PC-9 (cell line): ENCODE measurements around the gene IL1R2. TPM values are rescaled to one million over a fixed set of nuclear protein-coding genes. Genes with fewer than 3 reads are reported as not detected.

ENCODE experiments used
- BruUV-seq: library from RNA; stranded (reverse); fragments of 400-500 nt; replicated peaks from 2 replicates; lab custom pipeline; 2021; lab: Mats Ljungman, UMichigan
- CTCF ChIA-PET: fragments of 300-600 bp; sonication (Branson Sonifier 250); formaldehyde crosslinking; loops from one replicate; lab custom pipeline; 2022; ENCODE audit warnings: antibody characterized with exemption; lab: Charles Lee
- POLR2A ChIA-PET: fragments of 300-600 bp; sonication (Branson Sonifier 250); formaldehyde crosslinking; loops from one replicate; lab custom pipeline; 2022; ENCODE audit warnings: antibody characterized with exemption; ENCODE audit not compliant: unreplicated experiment; lab: Charles Lee
- DNase-seq, 2 experiments: peaks; one replicate each; pipeline versions ENCODE4 v3.0.0 to v3.0.0-alpha.2; 2015 to 2022; ENCODE audit warnings: mixed read lengths in 1 of 2
- H2AFZ ChIP-seq: fragments of 200-600 bp; sonication (generic); 2 replicates; pipeline ENCODE4 v1.8.1; 2017; ENCODE audit warnings: antibody characterized with exemption
- H3F3A ChIP-seq: fragments of 200-600 bp; sonication (generic); 2 replicates; pipeline ENCODE4 v1.8.1; 2017; ENCODE audit warnings: antibody characterized with exemption, mild to moderate bottlenecking, low read depth; ENCODE audit not compliant: insufficient read depth
- H3K27ac ChIP-seq: fragments of 200-600 bp; sonication (generic); 2 replicates; pipeline ENCODE4 v1.6.1; 2016; ENCODE audit warnings: mixed run types
- H3K27me3 ChIP-seq: fragments of 200-600 bp; sonication (generic); 2 replicates; pipeline ENCODE4 v1.6.1; 2016; ENCODE audit warnings: low read depth, mixed run types; ENCODE audit not compliant: insufficient read depth
- H3K36me3 ChIP-seq: fragments of 200-600 bp; sonication (generic); 2 replicates; pipeline ENCODE4 v1.6.1; 2016; ENCODE audit warnings: low read depth, mixed run types
- H3K4me1 ChIP-seq: fragments of 200-600 bp; sonication (generic); replicated peaks from 2 replicates; pipeline ENCODE4 v1.6.1; 2016; ENCODE audit warnings: mixed run types; ENCODE audit not compliant: insufficient read depth
- H3K4me2 ChIP-seq: fragments of 200-600 bp; sonication (generic); 2 replicates; pipeline ENCODE4 v1.6.1; 2017; ENCODE audit warnings: mixed run types
- H3K4me3 ChIP-seq: fragments of 200-600 bp; sonication (generic); 2 replicates; pipeline ENCODE4 v1.6.1; 2016; ENCODE audit warnings: mixed run types
- H3K79me2 ChIP-seq: fragments of 200-600 bp; sonication (generic); 2 replicates; pipeline ENCODE4 v1.6.1; 2017; ENCODE audit warnings: low read depth, mixed run types
- H3K9me2 ChIP-seq: fragments of 200-600 bp; sonication (generic); 2 replicates; pipeline ENCODE4 v1.8.1; 2017; ENCODE audit warnings: mild to moderate bottlenecking; ENCODE audit not compliant: insufficient read depth
- H3K9me3 ChIP-seq: fragments of 200-600 bp; sonication (generic); 2 replicates; pipeline ENCODE4 v1.8.1; 2016; ENCODE audit warnings: low read depth; ENCODE audit not compliant: insufficient read depth
- H4K20me1 ChIP-seq: fragments of 200-600 bp; sonication (generic); 2 replicates; pipeline ENCODE4 v1.8.1; 2017; ENCODE audit not compliant: insufficient read depth
- EZH2 ChIP-seq: fragments of 200-600 bp; sonication (generic); IDR thresholded peaks from 2 replicates; pipeline ENCODE4 v1.8.0; 2017; ENCODE audit warnings: antibody characterized with exemption, low read depth
- intact Hi-C: fragments of 100-400 bp; cut with micrococcal nuclease; formaldehyde crosslinking; loops from one replicate; pipeline ENCODE4 v1.10.0; 2022; ENCODE audit not compliant: unreplicated experiment
- total RNA-seq: library from RNA; stranded (reverse); gene quantifications from 2 replicates; pipeline ENCODE4 v1.2.3, GENCODE V29; 2021
- TF ChIP-seq, protein P1 (sequence below): fragments of 200-600 bp; sonication (generic); conservative IDR thresholded peaks from 2 replicates; pipeline ENCODE4 v1.6.1; 2017; ENCODE audit warnings: mixed run types, antibody characterized with exemption, mild to moderate bottlenecking, moderate library complexity

The IL1R2 gene
- total RNA-seq, 1 experiment from 2014 or later = 3.8 TPM

GRCh38 chr2:101951296-101951695 is 40.5 kb upstream of the IL1R2 start:
- ChIA-PET POLR2A (no interaction called here), CTCF (no interaction called here)
- H3K4me1 ChIP-seq = no peaks in the 10 kb centered on the region
- no peaks in the 10 kb centered on the region for H3K36me3 ChIP-seq
- H3K27me3 ChIP-seq = no peaks in the 10 kb centered on the region
- no peaks in the 10 kb centered on the region for H3K9me2 ChIP-seq
- H3K27ac ChIP-seq = no peak overlapping the region
- no peak overlapping the region for H2AFZ ChIP-seq
- no peaks in the 10 kb centered on the region for H3F3A ChIP-seq
- TF ChIP-seq, protein P1, sequence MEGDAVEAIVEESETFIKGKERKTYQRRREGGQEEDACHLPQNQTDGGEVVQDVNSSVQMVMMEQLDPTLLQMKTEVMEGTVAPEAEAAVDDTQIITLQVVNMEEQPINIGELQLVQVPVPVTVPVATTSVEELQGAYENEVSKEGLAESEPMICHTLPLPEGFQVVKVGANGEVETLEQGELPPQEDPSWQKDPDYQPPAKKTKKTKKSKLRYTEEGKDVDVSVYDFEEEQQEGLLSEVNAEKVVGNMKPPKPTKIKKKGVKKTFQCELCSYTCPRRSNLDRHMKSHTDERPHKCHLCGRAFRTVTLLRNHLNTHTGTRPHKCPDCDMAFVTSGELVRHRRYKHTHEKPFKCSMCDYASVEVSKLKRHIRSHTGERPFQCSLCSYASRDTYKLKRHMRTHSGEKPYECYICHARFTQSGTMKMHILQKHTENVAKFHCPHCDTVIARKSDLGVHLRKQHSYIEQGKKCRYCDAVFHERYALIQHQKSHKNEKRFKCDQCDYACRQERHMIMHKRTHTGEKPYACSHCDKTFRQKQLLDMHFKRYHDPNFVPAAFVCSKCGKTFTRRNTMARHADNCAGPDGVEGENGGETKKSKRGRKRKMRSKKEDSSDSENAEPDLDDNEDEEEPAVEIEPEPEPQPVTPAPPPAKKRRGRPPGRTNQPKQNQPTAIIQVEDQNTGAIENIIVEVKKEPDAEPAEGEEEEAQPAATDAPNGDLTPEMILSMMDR = no peak
- no peak for TF ChIP-seq EZH2
- no peaks in the 10 kb centered on the region for H3K79me2 ChIP-seq
- no peak for DNase-seq
- BruUV-seq = no TSS peak
- intact Hi-C loops = no loop called here
- no peak overlapping the region for H3K4me2 ChIP-seq
- H3K4me3 ChIP-seq = no peak overlapping the region
- no peaks in the 10 kb centered on the region for H4K20me1 ChIP-seq
- H3K9me3 ChIP-seq = peaks cover 7% of the 10 kb centered on the region; the same call in 1 of the 2 replicates

- Histone ChIP-seq H3K79me2 (no peaks in the 10 kb centered on the region), H3K9me3 (peaks cover 7% of the 10 kb centered on the region), H3K9me2 (no peaks in the 10 kb centered on the region), H3K4me2 (no peak overlapping the region), H3K36me3 (no peaks in the 10 kb centered on the region), H4K20me1 (no peaks in the 10 kb centered on the region), H3K27me3 (no peaks in the 10 kb centered on the region), H3K4me1 (no peaks in the 10 kb centered on the region), H3K27ac (no peak overlapping the region), H3K4me3 (no peak overlapping the region), H3F3A (no peaks in the 10 kb centered on the region), H2AFZ (no peak overlapping the region)
- TF ChIP-seq, protein P1 = no peak
- TF ChIP-seq EZH2 = no peak
- BruUV-seq = no TSS peak
- intact Hi-C loops = no loop called here
- no peak for DNase-seq
- ChIA-PET CTCF (no interaction called here), POLR2A (no interaction called here)
Observed at GRCh38 chr2:101952551-101952950, 39.2 kb upstream of the IL1R2 start.

DNA sequence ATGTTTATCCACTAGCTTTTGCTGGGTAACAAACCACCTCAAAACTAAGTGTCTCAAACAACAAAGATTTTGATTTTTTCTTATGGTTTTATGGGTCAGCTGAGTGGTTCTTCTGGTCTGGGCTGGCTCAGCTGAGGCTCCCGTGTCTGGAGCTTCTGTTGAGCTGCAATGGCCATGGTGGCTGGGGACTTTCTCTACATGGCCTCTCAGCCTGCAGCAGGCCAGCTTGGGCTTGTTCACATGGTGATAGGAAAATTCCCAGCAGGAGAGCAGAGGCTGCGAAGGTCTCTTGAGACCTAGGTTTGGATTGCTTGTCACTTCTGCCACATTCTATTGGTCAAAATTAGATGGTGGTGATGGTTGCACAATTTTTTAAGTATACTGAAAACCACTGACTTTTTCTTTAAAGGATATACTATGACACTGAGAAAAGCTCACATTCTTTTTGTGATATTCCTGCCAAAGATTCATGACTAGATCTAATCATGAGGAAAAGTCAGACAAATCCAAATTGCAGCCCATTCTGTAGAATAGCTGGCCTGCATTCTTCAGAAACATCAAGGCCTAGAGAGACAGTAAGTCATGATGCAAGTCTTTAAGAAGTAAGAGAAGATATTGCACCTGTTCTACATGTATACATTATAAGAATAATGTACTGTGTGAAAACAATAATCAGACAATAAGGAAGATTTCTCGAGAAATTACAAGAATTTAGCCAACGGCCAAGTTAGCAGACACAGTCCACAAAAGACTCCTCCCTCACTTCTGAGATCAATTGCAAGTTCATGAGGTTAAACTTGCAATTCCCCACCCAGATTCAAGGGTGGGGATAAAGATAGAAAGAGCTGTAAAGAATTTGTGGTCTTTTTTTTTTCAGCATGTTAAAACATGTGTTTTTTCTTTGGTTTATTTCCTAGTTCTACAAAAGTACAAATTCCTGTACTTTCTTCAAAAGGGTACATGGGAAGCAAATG is 35.0 kb upstream of the IL1R2 start:
- no peaks in the 10 kb centered on the region for H3K36me3 ChIP-seq
- TF ChIP-seq, protein P1 = no peak
- no peak for TF ChIP-seq EZH2
- H2AFZ ChIP-seq = no peak overlapping the region
- H3K4me1 ChIP-seq = no peaks in the 10 kb centered on the region
- no TSS peak for BruUV-seq
- H3K9me3 ChIP-seq = peaks cover 7% of the 10 kb centered on the region; the same call in 1 of the 2 replicates
- H3K9me2 ChIP-seq = no peaks in the 10 kb centered on the region
- H3F3A ChIP-seq = no peaks in the 10 kb centered on the region
- ChIA-PET POLR2A (no interaction called here), CTCF (no interaction called here)
- no peaks in the 10 kb centered on the region for H3K27me3 ChIP-seq
- H3K4me2 ChIP-seq = no peak overlapping the region
- H3K4me3 ChIP-seq = no peak overlapping the region
- intact Hi-C loops = no loop called here
- no peaks in the 10 kb centered on the region for H4K20me1 ChIP-seq
- no peak overlapping the region for H3K27ac ChIP-seq
- no peaks in the 10 kb centered on the region for H3K79me2 ChIP-seq
- DNase-seq = no peak
